ENCODE results near the gene DNAI1. TPM values are rescaled to one million over a fixed set of nuclear protein-coding genes. Genes with fewer than 3 reads are reported as not detected.
A peak's percentile ranks its signal among the peaks of the same experiment; 100 is the strongest.
"Not testable (repeated sequence)": the region's sequence is repeated elsewhere in the genome, so short reads cannot be mapped to it uniquely, and the experiment has no call there.

DNAI1 gene
- total RNA-seq, 1 donor from 2014 or later, result 0.52 TPM

DNA sequence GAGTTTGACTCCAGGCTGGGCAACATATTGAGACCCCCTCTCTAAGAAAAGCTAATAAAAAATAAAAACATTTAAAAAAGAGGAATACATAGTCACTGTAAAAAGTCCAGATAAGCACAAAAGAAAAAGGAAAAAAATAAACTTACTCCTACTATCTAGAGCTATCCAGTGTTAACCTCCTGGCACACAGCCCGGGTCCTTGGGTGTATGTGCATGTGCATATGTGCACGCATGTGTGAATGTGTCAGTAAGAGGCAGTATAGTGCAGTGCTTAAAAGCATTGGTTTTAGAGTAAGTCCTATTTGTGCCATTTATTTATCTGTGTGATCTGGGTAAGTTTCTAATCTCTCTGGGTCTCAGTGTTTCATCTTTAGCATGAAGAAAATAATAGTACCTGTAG, 26.9 kb upstream of the DNAI1 start:
- Histone ChIP-seq H3K4me1 (no peaks in the 10 kb centered on the region), H3K27ac (no peak overlapping the region), H3K9ac (no peak overlapping the region), H3F3A (ENCODE audit: low read depth) (no peaks in the 10 kb centered on the region), H2AFZ (replicated peaks) (no peak overlapping the region), H3K27me3 (no peaks in the 10 kb centered on the region), H4K20me1 (ENCODE audit: low read depth) (peaks cover 42% of the 10 kb centered on the region), H3K4me2 (no peak overlapping the region), H3K36me3 (no peaks in the 10 kb centered on the region), H3K79me2 (ENCODE audit: low read depth) (no peaks in the 10 kb centered on the region), H3K9me3 (ENCODE audit: low read depth) (no peaks in the 10 kb centered on the region), H3K4me3 (no peak overlapping the region)
- Mint-ChIP-seq H3K36me3 (no peaks in the 10 kb centered on the region), H3K4me1 (no peaks in the 10 kb centered on the region), H3K27ac (no peak overlapping the region), H3K9me3 (no peaks in the 10 kb centered on the region), H3K27me3 (ENCODE audit: insufficient read depth, low read depth) (peaks cover 2% of the 10 kb centered on the region), H3K4me3 (no peak overlapping the region)
- no peak for DNase-seq (ENCODE audit: low spot score)
- no peak for TF ChIP-seq EZH2 (IDR thresholded peaks at IDR 0.05)
- TF ChIP-seq EZH2phosphoT487 (IDR thresholded peaks at IDR 0.05), result no peak
- TF ChIP-seq, protein P1, sequence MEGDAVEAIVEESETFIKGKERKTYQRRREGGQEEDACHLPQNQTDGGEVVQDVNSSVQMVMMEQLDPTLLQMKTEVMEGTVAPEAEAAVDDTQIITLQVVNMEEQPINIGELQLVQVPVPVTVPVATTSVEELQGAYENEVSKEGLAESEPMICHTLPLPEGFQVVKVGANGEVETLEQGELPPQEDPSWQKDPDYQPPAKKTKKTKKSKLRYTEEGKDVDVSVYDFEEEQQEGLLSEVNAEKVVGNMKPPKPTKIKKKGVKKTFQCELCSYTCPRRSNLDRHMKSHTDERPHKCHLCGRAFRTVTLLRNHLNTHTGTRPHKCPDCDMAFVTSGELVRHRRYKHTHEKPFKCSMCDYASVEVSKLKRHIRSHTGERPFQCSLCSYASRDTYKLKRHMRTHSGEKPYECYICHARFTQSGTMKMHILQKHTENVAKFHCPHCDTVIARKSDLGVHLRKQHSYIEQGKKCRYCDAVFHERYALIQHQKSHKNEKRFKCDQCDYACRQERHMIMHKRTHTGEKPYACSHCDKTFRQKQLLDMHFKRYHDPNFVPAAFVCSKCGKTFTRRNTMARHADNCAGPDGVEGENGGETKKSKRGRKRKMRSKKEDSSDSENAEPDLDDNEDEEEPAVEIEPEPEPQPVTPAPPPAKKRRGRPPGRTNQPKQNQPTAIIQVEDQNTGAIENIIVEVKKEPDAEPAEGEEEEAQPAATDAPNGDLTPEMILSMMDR (IDR thresholded peaks at IDR 0.05), result no peak

DNA sequence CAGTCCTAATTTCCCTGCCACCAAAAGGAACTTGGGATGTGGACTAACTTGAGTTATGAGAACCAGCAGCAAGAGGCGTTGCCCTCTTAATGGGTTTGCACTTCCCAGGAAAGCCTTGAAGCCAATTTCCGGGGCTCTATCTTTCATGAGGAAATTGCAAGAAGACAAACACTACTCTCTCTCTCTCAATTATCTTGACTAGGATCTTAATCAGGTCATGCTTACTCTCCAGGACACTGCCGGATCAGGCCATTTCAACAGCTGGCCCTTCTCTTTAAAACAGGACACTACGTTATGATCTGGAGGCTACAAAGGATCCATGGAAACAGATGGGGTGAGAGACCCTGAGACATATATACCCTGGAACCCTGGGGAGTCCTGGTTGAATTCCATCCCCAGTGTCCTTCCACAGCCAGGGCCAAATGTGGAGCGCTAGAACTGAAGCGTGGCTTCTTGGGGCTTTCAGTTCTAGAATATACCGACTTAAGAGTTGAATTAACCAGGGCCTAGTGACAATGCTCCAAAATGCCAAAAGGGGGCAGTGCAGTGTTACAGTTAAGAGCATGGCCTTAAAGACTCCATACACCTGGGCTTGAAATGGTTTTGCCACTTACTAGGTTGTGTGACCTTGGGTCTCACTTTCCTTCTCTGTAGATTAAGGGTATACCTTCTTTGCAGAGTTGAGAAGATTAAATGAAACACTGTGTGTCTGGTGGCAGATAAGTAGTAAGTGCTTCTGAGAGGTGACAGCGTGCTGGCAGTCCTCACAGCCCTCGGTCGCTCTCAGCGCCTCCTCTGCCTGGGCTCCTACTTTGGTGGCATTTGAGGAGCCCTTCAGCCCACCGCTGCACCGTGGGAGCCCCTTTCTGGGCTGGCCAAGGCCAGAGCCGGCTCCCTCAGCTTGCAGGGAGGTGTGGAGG, 21.3 kb upstream of the DNAI1 start:
- H3K4me2 ChIP-seq, result no peak overlapping the region
- no peak overlapping the region for H3K4me3 ChIP-seq
- H3K27ac ChIP-seq, result no peak overlapping the region
- H3K27me3 ChIP-seq, result no peaks in the 10 kb centered on the region
- peak; percentile 86 for DNase-seq (ENCODE audit: low spot score)
- H3F3A ChIP-seq (ENCODE audit: low read depth), result no peaks in the 10 kb centered on the region
- no peak for TF ChIP-seq EZH2 (IDR thresholded peaks at IDR 0.05)
- no peak for TF ChIP-seq EZH2phosphoT487 (IDR thresholded peaks at IDR 0.05)
- TF ChIP-seq, protein P1 (IDR thresholded peaks at IDR 0.05), result peak; percentile 92
- no peak overlapping the region for H3K27ac Mint-ChIP-seq
- H3K27me3 Mint-ChIP-seq (ENCODE audit: insufficient read depth, low read depth), result no peaks in the 10 kb centered on the region
- no peaks in the 10 kb centered on the region for H3K36me3 ChIP-seq
- no peak overlapping the region for H2AFZ ChIP-seq (replicated peaks)
- H3K9me3 ChIP-seq (ENCODE audit: low read depth), result no peaks in the 10 kb centered on the region
- H3K9ac ChIP-seq, result no peak overlapping the region
- H3K4me1 Mint-ChIP-seq, result no peaks in the 10 kb centered on the region
- peaks cover 4% of the 10 kb centered on the region for H3K36me3 Mint-ChIP-seq
- no peak overlapping the region for H3K4me3 Mint-ChIP-seq
- H3K9me3 Mint-ChIP-seq, result no peaks in the 10 kb centered on the region
- peaks cover 11% of the 10 kb centered on the region for H4K20me1 ChIP-seq (ENCODE audit: low read depth)
- H3K4me1 ChIP-seq, result no peaks in the 10 kb centered on the region
- H3K79me2 ChIP-seq (ENCODE audit: low read depth), result no peaks in the 10 kb centered on the region

DNA sequence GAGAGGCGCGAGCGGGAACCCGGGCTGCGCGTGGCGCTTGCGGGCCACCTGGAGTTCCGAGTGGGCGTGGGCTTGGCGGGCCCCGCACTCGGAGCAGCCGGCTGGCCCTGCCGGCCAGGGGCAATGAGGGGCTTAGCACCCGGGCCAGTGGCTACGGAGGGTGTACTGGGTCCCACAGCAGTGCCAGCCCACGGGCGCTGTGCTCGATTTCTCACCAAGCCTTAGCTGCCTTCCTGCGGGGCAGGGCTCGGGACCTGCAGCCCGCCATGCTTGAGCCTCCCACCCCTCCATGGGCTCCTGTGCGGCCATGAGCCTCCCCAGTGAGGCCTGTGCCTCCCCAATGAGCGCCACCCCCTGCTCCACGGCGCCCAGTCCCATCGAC, 20.7 kb upstream of the DNAI1 start:
- not testable (repeated sequence) for H3K27ac Mint-ChIP-seq; H3K27me3 ChIP-seq; H3K4me2 ChIP-seq; H3F3A ChIP-seq (ENCODE audit: low read depth); H3K9me3 Mint-ChIP-seq; DNase-seq (ENCODE audit: low spot score); H3K9me3 ChIP-seq (ENCODE audit: low read depth); H3K4me1 ChIP-seq; H3K4me3 Mint-ChIP-seq; H3K9ac ChIP-seq; H3K36me3 Mint-ChIP-seq; H4K20me1 ChIP-seq (ENCODE audit: low read depth); H3K4me1 Mint-ChIP-seq; H3K79me2 ChIP-seq (ENCODE audit: low read depth); H3K4me3 ChIP-seq; H3K36me3 ChIP-seq; H3K27ac ChIP-seq; H3K27me3 Mint-ChIP-seq (ENCODE audit: insufficient read depth, low read depth); H2AFZ ChIP-seq (replicated peaks)

DNA sequence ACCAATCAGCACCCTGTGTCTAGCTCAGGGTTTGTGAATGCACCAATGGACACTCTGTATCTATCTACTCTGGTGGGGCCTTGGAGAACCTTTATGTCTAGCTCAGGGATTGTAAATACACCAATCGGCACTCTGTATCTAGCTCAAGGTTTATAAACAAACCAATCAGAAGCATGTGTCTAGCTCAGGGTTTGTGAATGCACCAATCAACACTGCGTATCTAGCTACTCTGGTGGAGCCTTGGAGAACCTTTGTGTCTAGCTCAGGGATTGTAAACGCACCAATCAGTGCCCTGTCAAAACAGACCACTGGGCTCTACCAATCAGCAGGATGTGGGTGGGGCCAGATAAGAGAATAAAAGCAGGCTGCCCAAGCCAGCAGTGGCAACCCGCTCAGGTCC, 20.1 kb upstream of the DNAI1 start:
- H4K20me1 ChIP-seq (ENCODE audit: low read depth), result peaks cover 11% of the 10 kb centered on the region
- not testable (repeated sequence) for H3F3A ChIP-seq (ENCODE audit: low read depth); H3K4me3 Mint-ChIP-seq; H3K9me3 ChIP-seq (ENCODE audit: low read depth); H3K36me3 Mint-ChIP-seq; H3K27ac Mint-ChIP-seq; H3K9ac ChIP-seq; H3K79me2 ChIP-seq (ENCODE audit: low read depth); H3K27me3 Mint-ChIP-seq (ENCODE audit: insufficient read depth, low read depth); H3K4me1 Mint-ChIP-seq; H3K4me3 ChIP-seq; H3K4me2 ChIP-seq; DNase-seq (ENCODE audit: low spot score); H3K4me1 ChIP-seq; H3K36me3 ChIP-seq; H3K9me3 Mint-ChIP-seq; H2AFZ ChIP-seq (replicated peaks); H3K27ac ChIP-seq; H3K27me3 ChIP-seq
